Body of pancreas (tissue), 4 donors: ENCODE results near the gene ZDHHC16.

Experiments
- CTCF ChIP-seq, 7 experiments: fragments of 450-650 bp in 4 of 7; fragments of 200-600 bp in 3 of 7; sonication (generic) in 3 of 7; IDR thresholded peaks; one replicate each; pipeline ENCODE4 v1.5.1; 2016 to 2019; ENCODE audit warnings: antibody characterized with exemption in 7 of 7
- POLR2A ChIP-seq, 3 donors: fragments of 450-650 bp; IDR thresholded peaks; one replicate each; pipeline ENCODE4 v1.6.1; 2016; ENCODE audit warnings: antibody characterized with exemption in 3 of 3, mild to moderate bottlenecking in 2 of 3

- TF ChIP-seq CTCF (IDR thresholded peaks at IDR 0.05) (no peak), POLR2A (IDR thresholded peaks at IDR 0.05) (no peak)
Measured at GRCh38 chr10:97479939-97480338, 34.0 kb downstream of the ZDHHC16 start.
